GM18907 (cell line): ENCODE measurements around the gene CTNNA1.

Experiments used
- ATAC-seq: cut with Tn5 transposase; IDR thresholded peaks from one replicate; pipeline ENCODE4 v1.9.1; 2021; ENCODE audit warnings: mild to moderate bottlenecking, moderate library complexity; ENCODE audit not compliant: unreplicated experiment

Gene CTNNA1

GRCh38 chr5:138843316-138844124, 90.3 kb downstream of the CTNNA1 start:
- ATAC-seq: no peak

GRCh38 chr5:138844125-138844461, 90.9 kb downstream of the CTNNA1 start:
- ATAC-seq: no peak

GRCh38 chr5:138844812-138845513, 91.7 kb downstream of the CTNNA1 start:
- no peak for ATAC-seq

GRCh38 chr5:138849439-138849838, 96.2 kb downstream of the CTNNA1 start:
- no peak for ATAC-seq

- no peak for ATAC-seq
Measured at GRCh38 chr5:138849882-138850281, 96.7 kb downstream of the CTNNA1 start.

GRCh38 chr5:138850865-138851435, 97.7 kb downstream of the CTNNA1 start:
- no peak for ATAC-seq

- ATAC-seq: no peak
Measured at GRCh38 chr5:138853132-138853531, 99.9 kb downstream of the CTNNA1 start.

- ATAC-seq: no peak
Measured at GRCh38 chr5:138867011-138867410, 113.8 kb downstream of the CTNNA1 start.

GRCh38 chr5:138869038-138869437, 115.8 kb downstream of the CTNNA1 start:
- ATAC-seq: no peak

- no peak for ATAC-seq
Measured at GRCh38 chr5:138869763-138870500, 116.7 kb downstream of the CTNNA1 start.

- no peak for ATAC-seq
Measured at GRCh38 chr5:138870611-138871010, 117.4 kb downstream of the CTNNA1 start.

GRCh38 chr5:138872841-138873465, 119.7 kb downstream of the CTNNA1 start:
- ATAC-seq: no peak

GRCh38 chr5:138873466-138874221, 120.4 kb downstream of the CTNNA1 start:
- no peak for ATAC-seq

- ATAC-seq: no peak
Measured at GRCh38 chr5:138874241-138874640, 121.0 kb downstream of the CTNNA1 start.

GRCh38 chr5:138874771-138875551, 121.7 kb downstream of the CTNNA1 start, which contains the start of gene LRRTM2:
Gene LRRTM2, minus strand, starts transcription at chr5:138875335. Its CDS starts 424 bp downstream, at chr5:138874911.
- ATAC-seq: no peak

GRCh38 chr5:138875552-138875875, 122.3 kb downstream of the CTNNA1 start:
- ATAC-seq: no peak

GRCh38 chr5:138875946-138876345, 122.7 kb downstream of the CTNNA1 start:
- ATAC-seq: no peak

- ATAC-seq: no peak
Measured at GRCh38 chr5:138876811-138877210, 123.6 kb downstream of the CTNNA1 start.

GRCh38 chr5:138878437-138879235, 125.4 kb downstream of the CTNNA1 start:
- no peak for ATAC-seq
